Upper lobe of left lung (tissue), 4 donors: ENCODE data around the gene ZNF316.

ENCODE experiments used
- CTCF ChIP-seq, 6 experiments: fragments of 450-650 bp in 4 of 6; fragments of 200-600 bp in 2 of 6; sonication (generic) in 2 of 6; IDR thresholded peaks; one replicate each; pipeline ENCODE4 v1.5.1; 2016 to 2019; ENCODE audit warnings: antibody characterized with exemption in 6 of 6
- EP300 ChIP-seq, 4 donors: sonication (generic); formaldehyde crosslinking; IDR thresholded peaks; one replicate each; pipeline ENCODE4 v1.5.1; 2017; ENCODE audit warnings: antibody characterized with exemption in 4 of 4, control low read depth in 2 of 4
- POLR2A ChIP-seq, 4 donors: fragments of 450-650 bp; IDR thresholded peaks; one replicate each; pipeline ENCODE4 v1.5.1; 2016 to 2017; ENCODE audit warnings: antibody characterized with exemption in 4 of 4, mild to moderate bottlenecking in 2 of 4
- POLR2AphosphoS5 ChIP-seq, 2 donors: sonication (generic); formaldehyde crosslinking; IDR thresholded peaks; one replicate each; pipeline ENCODE4 v1.5.1; 2017; ENCODE audit warnings: antibody characterized with exemption in 2 of 2

DNA sequence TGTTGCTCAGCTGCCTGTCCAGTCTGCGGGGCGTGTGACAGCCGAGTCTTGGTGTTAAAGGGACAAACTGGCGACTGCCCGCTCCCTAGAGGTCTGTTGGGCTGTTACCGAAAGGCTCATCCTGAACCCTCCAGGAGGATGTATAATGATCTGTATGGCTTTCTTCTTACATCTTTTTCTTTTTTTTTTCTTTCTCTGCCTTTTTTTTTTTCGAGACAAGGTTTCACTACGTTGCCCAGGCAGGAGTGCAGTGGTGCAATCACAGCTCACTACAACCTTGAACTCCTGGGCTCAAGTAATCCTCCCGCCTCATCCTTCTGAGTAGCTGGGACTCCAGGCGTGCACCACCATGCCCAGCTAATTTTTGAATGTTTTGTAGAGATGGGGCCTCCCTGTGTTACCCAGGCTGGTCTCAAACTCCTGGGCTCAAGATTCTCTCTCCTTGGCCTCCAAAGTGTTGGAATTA lies 46.4 kb upstream of the ZNF316 start:
- no peak for TF ChIP-seq POLR2A (IDR thresholded peaks at IDR 0.05)
- no peak for TF ChIP-seq EP300 (IDR thresholded peaks at IDR 0.05)
- no peak for TF ChIP-seq CTCF (IDR thresholded peaks at IDR 0.05)
- TF ChIP-seq POLR2AphosphoS5 (IDR thresholded peaks at IDR 0.05): no peak
